Osteocyte (in vitro differentiated cells): ENCODE measurements around the gene AFDN. TPM values are rescaled to one million over a fixed set of nuclear protein-coding genes. Genes with fewer than 3 reads are reported as not detected.

Experiments
- DNase-seq: peaks from one replicate; pipeline ENCODE4 v3.0.0; 2021; ENCODE audit warnings: mixed read lengths; ENCODE audit not compliant: unreplicated experiment; ENCODE audit errors: extremely low spot score
- H3K27ac Mint-ChIP-seq: one replicate; pipeline ENCODE4 v1.8.0; 2021; ENCODE audit warnings: mild to moderate bottlenecking, mixed read lengths; ENCODE audit not compliant: unreplicated experiment
- H3K27me3 Mint-ChIP-seq: one replicate; pipeline ENCODE4 v1.8.0; 2021; ENCODE audit warnings: mixed read lengths; ENCODE audit not compliant: unreplicated experiment
- H3K36me3 Mint-ChIP-seq: one replicate; pipeline ENCODE4 v1.8.0; 2021; ENCODE audit warnings: mixed read lengths; ENCODE audit not compliant: unreplicated experiment
- H3K4me1 Mint-ChIP-seq: one replicate; pipeline ENCODE4 v1.8.0; 2021; ENCODE audit warnings: mixed read lengths; ENCODE audit not compliant: unreplicated experiment
- H3K4me3 Mint-ChIP-seq: one replicate; pipeline ENCODE4 v1.8.0; 2021; ENCODE audit warnings: mild to moderate bottlenecking, moderate library complexity, mixed read lengths; ENCODE audit not compliant: unreplicated experiment
- H3K9me3 Mint-ChIP-seq: one replicate; pipeline ENCODE4 v1.8.0; 2021; ENCODE audit warnings: mixed read lengths; ENCODE audit not compliant: unreplicated experiment
- total RNA-seq: library from RNA; stranded (reverse); gene quantifications from 2 replicates; pipeline ENCODE4 v1.2.1, GENCODE V29; 2021
- TF ChIP-seq, protein P1 (sequence below): fragments of 200-600 bp; sonication (generic); IDR thresholded peaks from 2 replicates; pipeline ENCODE4 v1.5.0; 2021; ENCODE audit warnings: antibody characterized with exemption, mild to moderate bottlenecking, moderate library complexity

AFDN gene
- total RNA-seq, 1 donor from 2014 or later = 67.3 TPM

DNA sequence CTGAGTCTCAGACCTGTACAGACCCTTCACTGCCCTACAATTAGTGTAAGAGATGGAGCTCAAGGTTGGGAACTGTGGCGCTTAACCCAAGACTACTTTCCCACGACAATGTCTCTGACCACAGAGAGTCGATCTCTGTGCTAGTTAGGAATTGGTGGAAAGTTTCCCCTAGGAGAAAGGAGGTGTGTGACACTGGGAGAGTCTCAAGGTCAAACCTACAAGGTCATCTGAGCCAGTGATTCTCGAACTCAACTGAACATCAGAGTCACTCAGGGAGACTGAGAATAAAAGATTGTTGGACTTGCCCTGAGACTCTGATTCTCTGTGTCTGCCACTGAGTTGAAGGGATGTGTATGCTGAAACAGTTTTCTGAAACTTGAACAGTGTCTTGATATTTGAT is 9.7 kb upstream of the AFDN start:
- Mint-ChIP-seq H3K9me3 (no peaks in the 10 kb centered on the region), H3K4me3 (no peak overlapping the region), H3K27me3 (peaks cover 11% of the 10 kb centered on the region), H3K27ac (no peak overlapping the region), H3K36me3 (no peaks in the 10 kb centered on the region), H3K4me1 (peaks cover 7% of the 10 kb centered on the region)
- TF ChIP-seq, protein P1, sequence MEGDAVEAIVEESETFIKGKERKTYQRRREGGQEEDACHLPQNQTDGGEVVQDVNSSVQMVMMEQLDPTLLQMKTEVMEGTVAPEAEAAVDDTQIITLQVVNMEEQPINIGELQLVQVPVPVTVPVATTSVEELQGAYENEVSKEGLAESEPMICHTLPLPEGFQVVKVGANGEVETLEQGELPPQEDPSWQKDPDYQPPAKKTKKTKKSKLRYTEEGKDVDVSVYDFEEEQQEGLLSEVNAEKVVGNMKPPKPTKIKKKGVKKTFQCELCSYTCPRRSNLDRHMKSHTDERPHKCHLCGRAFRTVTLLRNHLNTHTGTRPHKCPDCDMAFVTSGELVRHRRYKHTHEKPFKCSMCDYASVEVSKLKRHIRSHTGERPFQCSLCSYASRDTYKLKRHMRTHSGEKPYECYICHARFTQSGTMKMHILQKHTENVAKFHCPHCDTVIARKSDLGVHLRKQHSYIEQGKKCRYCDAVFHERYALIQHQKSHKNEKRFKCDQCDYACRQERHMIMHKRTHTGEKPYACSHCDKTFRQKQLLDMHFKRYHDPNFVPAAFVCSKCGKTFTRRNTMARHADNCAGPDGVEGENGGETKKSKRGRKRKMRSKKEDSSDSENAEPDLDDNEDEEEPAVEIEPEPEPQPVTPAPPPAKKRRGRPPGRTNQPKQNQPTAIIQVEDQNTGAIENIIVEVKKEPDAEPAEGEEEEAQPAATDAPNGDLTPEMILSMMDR = no peak
- DNase-seq = no peak

DNA sequence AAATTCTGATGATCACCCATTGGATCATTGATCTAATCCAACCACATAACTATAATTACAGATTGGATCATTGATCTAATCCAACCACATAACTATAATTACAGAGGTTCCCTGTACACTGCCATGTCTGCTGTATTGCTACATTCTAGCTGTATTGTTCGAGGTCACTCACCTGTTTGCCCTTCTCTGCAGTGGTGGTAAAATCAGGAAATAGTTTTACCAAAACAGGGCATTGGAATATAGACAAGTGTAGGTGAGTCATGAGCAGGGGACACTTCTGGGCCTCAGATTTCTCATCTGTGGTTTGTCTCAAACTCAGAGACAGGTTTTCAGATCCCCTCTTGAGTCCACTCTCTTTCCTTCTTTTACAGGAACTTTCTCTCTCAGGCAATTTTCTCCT is 9.0 kb upstream of the AFDN start:
- H3K4me1 Mint-ChIP-seq = peaks cover 7% of the 10 kb centered on the region
- H3K4me3 Mint-ChIP-seq = no peak overlapping the region
- H3K9me3 Mint-ChIP-seq = no peaks in the 10 kb centered on the region
- no peaks in the 10 kb centered on the region for H3K36me3 Mint-ChIP-seq
- TF ChIP-seq, protein P1 = no peak
- no peak overlapping the region for H3K27ac Mint-ChIP-seq
- no peak for DNase-seq
- peaks cover 8% of the 10 kb centered on the region for H3K27me3 Mint-ChIP-seq

DNA sequence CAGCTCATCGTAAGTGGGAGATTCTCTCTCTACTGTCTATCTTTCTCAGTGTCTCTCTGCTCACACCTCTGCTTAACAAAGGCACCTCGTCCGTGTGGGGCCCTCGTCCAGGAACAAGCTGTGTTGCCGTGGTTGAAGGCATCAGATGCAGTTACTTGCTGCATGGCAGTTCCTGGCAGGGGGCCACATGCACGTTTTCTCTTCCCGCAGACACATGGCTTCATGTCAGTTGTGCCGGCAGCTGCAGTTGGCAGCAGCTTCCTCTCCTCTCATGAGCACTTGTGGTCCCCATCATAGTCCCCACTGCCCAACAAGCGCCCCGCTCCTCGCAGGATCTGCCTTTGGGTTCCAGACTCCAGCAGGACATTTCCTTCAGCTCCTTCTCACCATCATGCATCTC is 7.1 kb upstream of the AFDN start:
- Mint-ChIP-seq H3K27me3 (peaks cover 8% of the 10 kb centered on the region), H3K27ac (no peak overlapping the region), H3K4me3 (no peak overlapping the region), H3K36me3 (no peaks in the 10 kb centered on the region), H3K4me1 (peaks cover 8% of the 10 kb centered on the region), H3K9me3 (no peaks in the 10 kb centered on the region)
- TF ChIP-seq, protein P1 = no peak
- DNase-seq = no peak

DNA sequence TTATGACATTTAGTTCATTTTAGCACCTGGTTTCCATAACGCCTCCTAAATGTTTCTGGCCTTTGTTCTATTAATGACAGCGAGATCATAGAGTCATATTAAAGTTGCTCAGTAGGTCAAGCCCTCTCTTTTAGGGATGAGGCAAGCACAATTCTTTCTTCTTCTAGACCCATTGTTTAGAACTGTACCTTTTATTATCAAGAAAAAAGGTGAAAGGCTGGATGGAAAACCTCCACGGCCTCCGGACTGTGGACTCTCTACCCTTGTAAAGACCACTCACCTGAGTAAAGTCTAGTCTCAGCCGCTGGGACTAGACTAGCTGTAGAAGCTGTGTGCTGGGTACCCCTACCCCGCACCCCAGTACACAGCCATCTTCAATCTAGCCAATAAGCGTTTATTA is 6.0 kb upstream of the AFDN start:
- Mint-ChIP-seq H3K27me3 (peaks cover 7% of the 10 kb centered on the region), H3K9me3 (no peaks in the 10 kb centered on the region), H3K27ac (no peak overlapping the region), H3K4me1 (peaks cover 17% of the 10 kb centered on the region), H3K36me3 (no peaks in the 10 kb centered on the region), H3K4me3 (no peak overlapping the region)
- TF ChIP-seq, protein P1 = no peak
- no peak for DNase-seq

DNA sequence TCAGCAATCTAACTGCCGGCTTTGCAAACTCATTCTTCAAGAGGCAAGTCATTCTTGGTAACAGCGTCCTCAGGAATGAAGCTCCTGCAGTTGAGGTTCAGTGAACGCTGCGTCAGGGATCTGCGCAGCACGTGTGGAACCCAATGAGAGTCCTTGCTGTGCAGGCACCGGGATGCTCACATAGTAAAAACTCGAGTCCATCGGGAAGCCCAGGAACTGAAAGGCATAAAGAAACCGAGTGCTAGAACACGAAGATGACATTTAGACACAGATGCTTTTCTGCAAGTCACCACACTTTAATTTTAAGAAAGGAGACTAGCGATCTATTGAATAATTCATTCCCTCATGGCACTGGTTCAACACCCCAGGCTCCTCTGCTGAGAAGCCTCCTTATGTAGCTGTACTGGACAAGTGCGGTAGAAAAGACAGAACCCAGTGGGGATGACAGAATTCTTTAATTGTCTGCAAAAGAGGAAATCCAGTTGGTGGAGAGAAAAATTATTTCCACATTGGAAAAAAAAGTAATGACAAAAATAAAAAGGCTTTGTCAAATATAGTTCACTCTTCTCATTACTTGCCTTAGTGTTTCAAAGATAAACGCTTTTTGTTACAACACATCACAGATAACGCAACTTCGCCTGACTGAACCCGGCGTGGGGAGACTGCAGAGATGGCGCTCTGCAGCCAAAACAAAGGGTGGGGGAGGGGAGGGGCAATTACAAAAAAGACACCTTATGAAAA is 1.9 kb upstream of the AFDN start:
- Mint-ChIP-seq H3K4me3 (peak overlapping the region; percentile 86), H3K36me3 (no peaks in the 10 kb centered on the region), H3K27me3 (no peaks in the 10 kb centered on the region), H3K9me3 (no peaks in the 10 kb centered on the region), H3K27ac (peak overlapping the region; percentile 45), H3K4me1 (peaks cover 40% of the 10 kb centered on the region)
- TF ChIP-seq, protein P1 = no peak
- no peak for DNase-seq
